NCI-H2227 treated with DMSO at 0.1 percent for 48 hours (cell line): ENCODE results near the gene C1orf141.
"Not testable (repeated sequence)": the region's sequence is repeated elsewhere in the genome, so short reads cannot be mapped to it uniquely, and the experiment has no call there.

ENCODE experiments used
- DNase-seq: peaks from one replicate; lab custom pipeline; 2025; lab: John Stamatoyannopoulos, UW

C1orf141 gene

GRCh38 chr1:67085326-67085725 is 49.4 kb downstream of the C1orf141 start:
- no peak for DNase-seq

- DNase-seq: no peak
Observed at GRCh38 chr1:67084765-67085318, 49.9 kb downstream of the C1orf141 start.

GRCh38 chr1:67078291-67078690 is 56.5 kb downstream of the C1orf141 start:
- no peak for DNase-seq

GRCh38 chr1:67077593-67077992 is 57.2 kb downstream of the C1orf141 start:
- no peak for DNase-seq

DNA sequence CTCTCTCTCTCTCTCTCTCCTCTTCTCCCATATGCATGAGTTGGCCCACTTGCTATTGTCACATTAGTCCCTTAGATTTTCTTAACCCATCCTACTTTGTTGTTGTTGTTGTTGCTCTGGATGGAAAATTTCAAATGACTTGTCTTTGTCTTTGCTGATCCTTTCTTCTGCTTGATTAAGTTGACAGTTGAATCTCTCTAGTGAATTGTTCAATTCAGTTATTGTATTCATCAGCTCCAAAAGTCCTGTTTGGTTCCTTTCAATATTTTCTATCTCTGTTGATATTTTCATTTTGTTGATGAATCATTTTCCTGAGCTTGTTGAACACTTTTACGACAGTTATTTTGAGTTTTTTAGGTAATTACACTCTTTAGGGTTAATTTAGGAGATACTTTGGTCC is 62.0 kb downstream of the C1orf141 start:
- DNase-seq: no peak

GRCh38 chr1:67067655-67068054 is 67.1 kb downstream of the C1orf141 start:
- DNase-seq: not testable (repeated sequence)

DNA sequence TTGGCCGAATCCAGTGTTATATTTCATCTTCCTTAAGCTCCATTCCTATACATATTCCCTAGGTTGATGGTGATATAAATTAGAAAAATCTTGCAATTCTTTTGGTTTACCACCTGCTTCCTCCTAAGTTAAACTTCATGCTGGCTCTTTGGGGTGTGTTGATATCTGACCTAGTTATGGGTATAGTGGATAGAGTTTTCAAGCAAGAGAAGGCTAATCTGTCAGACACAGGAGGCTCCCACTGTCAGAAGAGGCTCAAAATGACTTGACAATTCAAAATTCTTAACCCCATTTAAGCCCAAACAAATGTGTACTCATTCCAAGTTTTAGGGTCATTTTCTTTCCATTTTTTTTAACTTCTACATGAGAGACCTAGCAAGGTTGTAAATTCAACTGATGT is 72.4 kb downstream of the C1orf141 start:
- no peak for DNase-seq

DNA sequence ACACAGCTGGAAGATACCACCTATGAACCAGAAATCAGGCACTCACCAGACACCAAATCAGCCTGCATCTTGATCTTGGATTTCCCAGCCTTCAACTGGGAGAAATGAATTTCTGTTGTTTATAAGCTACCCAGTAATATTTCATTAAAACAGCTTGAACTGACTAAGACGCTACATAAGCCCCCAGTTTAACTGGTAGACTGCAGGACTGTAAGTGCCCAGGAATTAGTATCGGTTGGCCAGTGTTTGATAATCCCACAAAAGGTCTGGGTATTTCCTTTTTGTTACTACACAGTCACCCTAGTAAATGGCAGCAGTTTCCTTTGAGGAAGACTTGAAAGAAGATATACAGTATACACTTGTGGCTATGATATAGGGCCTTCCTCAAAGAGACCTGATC is 73.5 kb downstream of the C1orf141 start:
- no peak for DNase-seq

- no peak for DNase-seq
Observed at GRCh38 chr1:67060811-67061218, 74.0 kb downstream of the C1orf141 start.

DNA sequence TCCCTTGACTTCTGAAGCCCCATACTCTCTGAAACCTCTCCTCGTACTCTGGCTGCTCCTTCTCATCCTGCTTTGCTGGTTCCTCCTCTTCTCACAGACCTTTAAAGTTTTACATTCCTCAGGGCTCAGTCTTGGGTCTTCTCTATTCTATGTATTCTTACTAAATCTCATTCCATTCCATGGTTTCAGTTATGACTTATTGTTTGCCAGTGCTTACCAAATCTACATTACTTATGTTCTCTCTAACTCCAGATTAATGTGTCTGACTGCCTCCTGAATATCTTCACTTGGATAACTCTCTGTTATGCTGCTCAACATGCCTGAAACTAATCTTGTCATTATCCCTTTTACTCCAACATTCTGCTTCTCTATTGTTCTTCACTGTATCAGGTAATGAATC is 75.4 kb downstream of the C1orf141 start:
- DNase-seq: no peak

DNA sequence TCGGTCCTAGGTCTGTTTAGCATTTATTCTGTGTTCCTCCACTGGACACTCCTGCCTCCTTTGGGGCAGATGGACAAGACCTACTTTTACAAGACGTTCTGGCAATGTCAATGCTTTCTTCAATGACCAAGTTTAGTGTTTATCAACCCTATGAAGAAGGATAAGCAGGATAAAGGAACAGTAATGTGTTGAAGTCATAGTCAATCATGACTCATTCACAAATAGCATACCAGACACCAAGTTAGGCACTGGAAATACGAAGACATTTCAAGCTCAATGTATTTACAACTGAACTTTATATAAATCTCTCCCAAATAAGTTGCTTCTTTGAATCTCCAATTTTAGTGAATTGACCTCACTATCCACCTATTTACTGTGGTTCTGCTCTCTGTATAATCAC is 76.0 kb downstream of the C1orf141 start:
- DNase-seq: no peak

- DNase-seq: no peak
Observed at GRCh38 chr1:67058242-67058641, 76.5 kb downstream of the C1orf141 start.

DNA sequence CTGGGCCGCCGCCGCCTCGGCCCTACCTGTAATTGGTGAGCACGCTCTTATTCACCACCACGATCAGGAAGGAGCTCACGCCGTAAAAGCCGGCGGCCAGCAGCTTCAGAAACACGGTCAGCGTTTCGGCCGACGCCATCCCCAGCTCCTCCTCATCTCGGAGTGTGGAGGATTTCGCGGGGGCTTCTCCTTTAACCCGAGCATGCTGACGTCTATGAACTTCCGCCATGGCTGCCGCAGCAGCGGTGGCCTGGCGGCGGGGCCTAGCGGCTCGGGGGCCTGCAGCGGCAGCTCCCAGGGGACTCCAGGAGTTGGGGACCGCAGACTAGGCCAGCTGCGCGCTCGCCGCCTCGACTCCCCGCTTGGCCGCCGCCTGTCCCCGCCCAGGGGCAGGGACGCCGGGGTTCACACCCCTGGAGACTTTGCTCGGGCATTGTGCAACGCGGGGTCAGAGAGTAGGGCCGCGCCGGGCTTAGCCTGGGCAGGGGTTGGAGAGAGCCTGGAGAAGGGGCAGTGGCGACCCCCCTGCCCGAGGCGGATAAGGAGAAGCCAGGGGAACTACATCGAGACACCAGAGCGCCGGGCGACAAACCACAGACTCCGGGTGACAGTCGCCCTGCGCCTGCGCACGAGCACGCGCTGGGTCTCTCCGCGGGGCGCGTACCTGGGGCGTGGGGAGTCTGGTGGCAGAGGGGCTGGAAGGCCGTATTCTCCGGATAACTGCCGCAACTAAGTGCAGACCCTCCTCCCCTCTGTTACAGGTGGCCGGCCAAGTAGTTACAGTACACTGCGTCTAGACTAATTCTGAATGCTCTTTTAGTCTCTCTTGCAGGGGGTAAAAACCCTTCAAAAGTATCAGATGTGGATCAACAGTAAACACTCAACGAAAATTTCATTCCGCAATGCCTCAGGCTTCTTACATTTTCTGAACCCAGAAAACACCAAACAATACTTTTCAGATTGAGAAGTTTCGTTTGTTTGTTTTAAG is 80.7 kb downstream of the C1orf141 start, which contains the start of gene SLC35D1:
TSS of gene SLC35D1 (minus strand) at position 364 of the 988 bp plus-strand sequence. CDS start at position 229, 135 bp downstream.
- DNase-seq: peak; percentile 86

DNA sequence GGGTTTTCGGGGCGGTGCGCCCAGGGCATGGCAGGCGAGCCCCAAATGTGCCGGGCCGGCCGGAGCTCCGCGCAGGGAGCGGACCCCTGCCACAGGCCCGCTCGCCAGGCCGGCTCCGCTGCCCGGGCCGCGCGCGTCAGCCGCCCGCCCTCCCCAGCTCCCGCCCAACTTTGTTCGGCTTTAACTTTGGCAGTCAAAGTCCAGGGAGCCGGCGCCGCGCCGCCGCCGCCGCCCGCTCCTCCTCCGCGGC is 81.3 kb downstream of the C1orf141 start:
- DNase-seq: no peak

GRCh38 chr1:67052741-67053534 is 81.8 kb downstream of the C1orf141 start:
- DNase-seq: no peak

- DNase-seq: no peak
Observed at GRCh38 chr1:67051196-67051595, 83.6 kb downstream of the C1orf141 start.

GRCh38 chr1:67044631-67045270 is 90.0 kb downstream of the C1orf141 start:
- no peak for DNase-seq

GRCh38 chr1:67043366-67043765 is 91.4 kb downstream of the C1orf141 start:
- DNase-seq: no peak
